Epithelial cell of prostate (primary cell): ENCODE data around the gene FABP1.

Experiments used
- DNase-seq: peaks from one replicate; pipeline ENCODE4 v3.0.0-alpha.2; 2011; ENCODE audit warnings: low read depth, low spot score
- H3K27ac ChIP-seq: fragments of 450-650 bp; 2 replicates; pipeline ENCODE4 v1.5.1; 2017; ENCODE audit warnings: mild to moderate bottlenecking

FABP1 gene

GRCh38 chr2:88139203-88139702 lies 11.4 kb upstream of the FABP1 start:
- no peak overlapping the region for H3K27ac ChIP-seq
- DNase-seq, result no peak

GRCh38 chr2:88137833-88138232 lies 10.0 kb upstream of the FABP1 start:
- no peak for DNase-seq
- H3K27ac ChIP-seq, result no peak overlapping the region

GRCh38 chr2:88136817-88137216 lies 9.0 kb upstream of the FABP1 start:
- no peak overlapping the region for H3K27ac ChIP-seq
- no peak for DNase-seq

- H3K27ac ChIP-seq, result no peak overlapping the region
- DNase-seq, result no peak
Measured at GRCh38 chr2:88133875-88134274, 6.0 kb upstream of the FABP1 start.

- no peak for DNase-seq
- no peak overlapping the region for H3K27ac ChIP-seq
Measured at GRCh38 chr2:88131999-88132368, 4.1 kb upstream of the FABP1 start.

- no peak for DNase-seq
- no peak overlapping the region for H3K27ac ChIP-seq
Measured at GRCh38 chr2:88131201-88131998, 3.5 kb upstream of the FABP1 start.

- H3K27ac ChIP-seq, result no peak overlapping the region
- no peak for DNase-seq
Measured at GRCh38 chr2:88129313-88129959, 1.6 kb upstream of the FABP1 start.

- DNase-seq, result no peak
- H3K27ac ChIP-seq, result no peak overlapping the region
Measured at GRCh38 chr2:88128654-88129312, 921 bp upstream of the FABP1 start.

- no peak overlapping the region for H3K27ac ChIP-seq
- DNase-seq, result no peak
Measured at GRCh38 chr2:88127638-88127887, 299 bp downstream of the FABP1 start.

- no peak for DNase-seq
- H3K27ac ChIP-seq, result no peak overlapping the region
Measured at GRCh38 chr2:88126772-88127637, 857 bp downstream of the FABP1 start.

GRCh38 chr2:88125924-88126771 lies 1.7 kb downstream of the FABP1 start:
- H3K27ac ChIP-seq, result no peak overlapping the region
- DNase-seq, result no peak

GRCh38 chr2:88125344-88125923 lies 2.4 kb downstream of the FABP1 start:
- H3K27ac ChIP-seq, result no peak overlapping the region
- DNase-seq, result no peak

GRCh38 chr2:88123975-88124917 lies 3.6 kb downstream of the FABP1 start:
- no peak overlapping the region for H3K27ac ChIP-seq
- DNase-seq, result no peak

- no peak for DNase-seq
- no peak overlapping the region for H3K27ac ChIP-seq
Measured at GRCh38 chr2:88123164-88123974, 4.5 kb downstream of the FABP1 start.

- no peak for DNase-seq
- no peak overlapping the region for H3K27ac ChIP-seq
Measured at GRCh38 chr2:88122141-88122884, 5.5 kb downstream of the FABP1 start.

- no peak overlapping the region for H3K27ac ChIP-seq
- no peak for DNase-seq
Measured at GRCh38 chr2:88121678-88122077, 6.2 kb downstream of the FABP1 start.

- DNase-seq, result no peak
Measured at GRCh38 chr2:88117973-88118372, 9.9 kb downstream of the FABP1 start.

More at GRCh38 chr2:88117973-88118372, 9.9 kb downstream of the FABP1 start:
- no peak overlapping the region for H3K27ac ChIP-seq
